HFFc6 (cell line): ENCODE results near the gene PPARA. TPM values are rescaled to one million over a fixed set of nuclear protein-coding genes. Genes with fewer than 3 reads are reported as not detected.

Source experiments
- DNase-seq: peaks from one replicate; pipeline ENCODE4 v3.0.0-alpha.2; 2018
- H3K27ac Mint-ChIP-seq: 2 replicates; pipeline ENCODE4 v1.8.0; 2020; ENCODE audit warnings: mild to moderate bottlenecking, mixed read lengths
- H3K27me3 Mint-ChIP-seq: 2 replicates; pipeline ENCODE4 v1.8.0; 2021; ENCODE audit warnings: mild to moderate bottlenecking, moderate library complexity, mixed read lengths; ENCODE audit not compliant: insufficient read depth
- H3K36me3 Mint-ChIP-seq: 2 replicates; pipeline ENCODE4 v1.8.0; 2021; ENCODE audit warnings: low read depth, mixed read lengths
- H3K4me1 Mint-ChIP-seq: 2 replicates; pipeline ENCODE4 v1.8.0; 2020; ENCODE audit warnings: low read depth, mixed read lengths
- H3K4me3 Mint-ChIP-seq: 2 replicates; pipeline ENCODE4 v1.8.0; 2020; ENCODE audit warnings: mild to moderate bottlenecking, moderate library complexity, mixed read lengths
- H3K9me3 Mint-ChIP-seq: 2 replicates; pipeline ENCODE4 v1.8.0; 2020; ENCODE audit warnings: mild to moderate bottlenecking, mixed read lengths
- total RNA-seq, 6 experiments: library from RNA; stranded (reverse); fragmentation: NEBNext Ultra II Directional; extraction: Animal tissue kit (Norgen Biotek cat#: 25700); gene quantifications; 2 replicates in 1 of 6; 3 replicates in 5 of 6; pipeline ENCODE4 v1.2.3, GENCODE V29; 2021
- TF ChIP-seq, protein P1 (sequence below): fragments of 200-600 bp; sonication (generic); IDR thresholded peaks from 2 replicates; pipeline ENCODE4 v1.5.0; 2021; ENCODE audit warnings: antibody characterized with exemption, mild to moderate bottlenecking

PPARA gene
- total RNA-seq, 6 experiments from 2014 or later = 14.1 to 16.0 (median 15.1) TPM

- no peak overlapping the region for H3K4me3 Mint-ChIP-seq
Observed at GRCh38 chr22:46281866-46282678, 131.7 kb downstream of the PPARA start.

GRCh38 chr22:46286006-46286405, 135.7 kb downstream of the PPARA start:
- no peak for DNase-seq
- no peaks in the 10 kb centered on the region for H3K4me1 Mint-ChIP-seq
- no peaks in the 10 kb centered on the region; the same call in 1 of the 2 replicates for H3K27me3 Mint-ChIP-seq
- peaks cover 27% of the 10 kb centered on the region for H3K36me3 Mint-ChIP-seq
- H3K27ac Mint-ChIP-seq = no peak overlapping the region
- no peak overlapping the region for H3K4me3 Mint-ChIP-seq
- TF ChIP-seq, protein P1, sequence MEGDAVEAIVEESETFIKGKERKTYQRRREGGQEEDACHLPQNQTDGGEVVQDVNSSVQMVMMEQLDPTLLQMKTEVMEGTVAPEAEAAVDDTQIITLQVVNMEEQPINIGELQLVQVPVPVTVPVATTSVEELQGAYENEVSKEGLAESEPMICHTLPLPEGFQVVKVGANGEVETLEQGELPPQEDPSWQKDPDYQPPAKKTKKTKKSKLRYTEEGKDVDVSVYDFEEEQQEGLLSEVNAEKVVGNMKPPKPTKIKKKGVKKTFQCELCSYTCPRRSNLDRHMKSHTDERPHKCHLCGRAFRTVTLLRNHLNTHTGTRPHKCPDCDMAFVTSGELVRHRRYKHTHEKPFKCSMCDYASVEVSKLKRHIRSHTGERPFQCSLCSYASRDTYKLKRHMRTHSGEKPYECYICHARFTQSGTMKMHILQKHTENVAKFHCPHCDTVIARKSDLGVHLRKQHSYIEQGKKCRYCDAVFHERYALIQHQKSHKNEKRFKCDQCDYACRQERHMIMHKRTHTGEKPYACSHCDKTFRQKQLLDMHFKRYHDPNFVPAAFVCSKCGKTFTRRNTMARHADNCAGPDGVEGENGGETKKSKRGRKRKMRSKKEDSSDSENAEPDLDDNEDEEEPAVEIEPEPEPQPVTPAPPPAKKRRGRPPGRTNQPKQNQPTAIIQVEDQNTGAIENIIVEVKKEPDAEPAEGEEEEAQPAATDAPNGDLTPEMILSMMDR = no peak
- H3K9me3 Mint-ChIP-seq = no peaks in the 10 kb centered on the region

More at GRCh38 chr22:46281866-46282678, 131.7 kb downstream of the PPARA start:
- Mint-ChIP-seq H3K36me3 (peaks cover 37% of the 10 kb centered on the region), H3K27me3 (no peaks in the 10 kb centered on the region; the same call in none of the 2 replicates), H3K9me3 (no peaks in the 10 kb centered on the region), H3K4me1 (no peaks in the 10 kb centered on the region), H3K27ac (no peak overlapping the region)
- DNase-seq = no peak
- TF ChIP-seq, protein P1 = no peak

DNA sequence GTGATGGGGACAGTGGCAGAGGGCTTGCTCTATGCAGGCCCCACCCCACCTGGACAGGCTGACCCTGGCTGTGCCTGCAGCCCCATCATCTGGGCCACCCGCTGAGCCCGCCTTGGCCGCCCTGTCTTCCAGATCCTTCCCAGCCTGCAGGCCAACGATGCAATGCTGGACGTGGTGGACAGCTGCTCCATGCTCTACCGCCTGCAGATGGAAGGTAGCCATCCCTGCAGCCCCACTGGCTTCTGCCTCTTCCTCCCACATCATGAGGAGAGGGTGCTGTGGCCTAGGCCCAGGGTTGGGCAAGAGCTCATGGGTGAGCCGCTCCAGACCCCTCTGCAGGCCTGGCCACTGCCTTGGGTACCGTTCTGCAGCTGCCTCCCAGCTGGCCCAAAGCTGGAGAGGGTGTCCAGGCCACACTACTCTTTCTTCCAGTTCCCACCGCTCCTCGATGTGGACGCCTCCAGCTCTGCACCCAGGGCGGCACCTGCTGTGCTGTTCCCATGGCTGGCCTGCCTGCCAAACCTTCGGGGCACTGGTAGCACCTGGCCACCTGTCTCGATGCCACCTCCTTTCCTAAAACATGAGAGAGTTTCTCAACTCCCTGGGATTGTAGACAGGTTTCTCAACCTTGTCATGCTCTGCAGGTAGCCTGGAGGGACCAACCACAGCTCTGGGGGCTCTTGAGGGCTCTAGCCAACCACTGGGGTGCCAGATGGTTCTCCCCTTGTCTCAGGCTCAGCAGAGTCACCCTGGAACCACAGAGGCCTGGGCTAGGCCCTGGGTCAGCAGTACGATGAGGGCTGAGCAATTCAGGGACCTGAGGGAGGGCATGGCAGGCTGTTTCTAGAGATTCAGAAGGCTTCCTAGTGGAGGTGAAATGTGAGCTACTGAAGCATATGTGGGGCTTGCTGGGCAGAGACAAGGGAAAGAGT, 136.9 kb downstream of the PPARA start:
- no peak overlapping the region for H3K4me3 Mint-ChIP-seq
- peaks cover 24% of the 10 kb centered on the region for H3K36me3 Mint-ChIP-seq
- TF ChIP-seq, protein P1 = no peak
- DNase-seq = no peak
- H3K4me1 Mint-ChIP-seq = no peaks in the 10 kb centered on the region
- H3K27me3 Mint-ChIP-seq = no peaks in the 10 kb centered on the region; the same call in 1 of the 2 replicates
- no peak overlapping the region for H3K27ac Mint-ChIP-seq
- H3K9me3 Mint-ChIP-seq = no peaks in the 10 kb centered on the region; the same call in 1 of the 2 replicates

- Mint-ChIP-seq H3K9me3 (no peaks in the 10 kb centered on the region; the same call in 1 of the 2 replicates), H3K4me3 (no peak overlapping the region), H3K36me3 (peaks cover 29% of the 10 kb centered on the region), H3K27ac (no peak overlapping the region), H3K4me1 (peaks cover 2% of the 10 kb centered on the region), H3K27me3 (no peaks in the 10 kb centered on the region; the same call in 1 of the 2 replicates)
- no peak for DNase-seq
- TF ChIP-seq, protein P1 = no peak
Observed at GRCh38 chr22:46287873-46288751, 137.8 kb downstream of the PPARA start.

GRCh38 chr22:46288846-46289243, 138.5 kb downstream of the PPARA start:
- H3K9me3 Mint-ChIP-seq = no peaks in the 10 kb centered on the region; the same call in 1 of the 2 replicates

More at GRCh38 chr22:46288846-46289243, 138.5 kb downstream of the PPARA start:
- TF ChIP-seq, protein P1 = no peak
- Mint-ChIP-seq H3K4me1 (peaks cover 10% of the 10 kb centered on the region), H3K4me3 (no peak overlapping the region), H3K27ac (no peak overlapping the region), H3K36me3 (peaks cover 28% of the 10 kb centered on the region), H3K27me3 (no peaks in the 10 kb centered on the region; the same call in 1 of the 2 replicates)
- no peak for DNase-seq
